HG03378 (cell line): ENCODE measurements around the gene OSBP2.
"Not testable (repeated sequence)": the region's sequence is repeated elsewhere in the genome, so short reads cannot be mapped to it uniquely, and the experiment has no call there.

ENCODE experiments used
- ATAC-seq: cut with Tn5 transposase; IDR thresholded peaks from one replicate; pipeline ENCODE4 v1.9.1; 2021; ENCODE audit warnings: mild to moderate bottlenecking, moderate library complexity; ENCODE audit not compliant: unreplicated experiment

Gene OSBP2

GRCh38 chr22:30694640-30695350 is at the start of gene OSBP2:
Gene OSBP2, plus strand, starts transcription at chr22:30694874. Its CDS starts 36 bp downstream, at chr22:30694910.
- ATAC-seq = no peak

- no peak for ATAC-seq
Measured at GRCh38 chr22:30646518-30647160, 48.0 kb upstream of the OSBP2 start.

GRCh38 chr22:30647536-30647935 is 47.1 kb upstream of the OSBP2 start:
- no peak for ATAC-seq

GRCh38 chr22:30648825-30649224 is 45.8 kb upstream of the OSBP2 start:
- ATAC-seq = no peak

- ATAC-seq = peak; percentile 81
Measured at GRCh38 chr22:30649430-30650007, 45.2 kb upstream of the OSBP2 start.

- no peak for ATAC-seq
Measured at GRCh38 chr22:30650508-30651116, 44.1 kb upstream of the OSBP2 start.

- ATAC-seq = no peak
Measured at GRCh38 chr22:30652852-30653251, 41.8 kb upstream of the OSBP2 start.

- ATAC-seq = no peak
Measured at GRCh38 chr22:30654361-30654760, 40.3 kb upstream of the OSBP2 start.

- ATAC-seq = no peak
Measured at GRCh38 chr22:30655532-30655931, 39.1 kb upstream of the OSBP2 start.

GRCh38 chr22:30662040-30662439 is 32.6 kb upstream of the OSBP2 start:
- ATAC-seq = no peak

- ATAC-seq = no peak
Measured at GRCh38 chr22:30664798-30665197, 29.9 kb upstream of the OSBP2 start.

GRCh38 chr22:30665266-30665665 is 29.4 kb upstream of the OSBP2 start:
- no peak for ATAC-seq

- ATAC-seq = no peak
Measured at GRCh38 chr22:30665786-30666185, 28.9 kb upstream of the OSBP2 start.

- no peak for ATAC-seq
Measured at GRCh38 chr22:30667107-30667493, 27.6 kb upstream of the OSBP2 start.

- peak; percentile 83 for ATAC-seq
Measured at GRCh38 chr22:30667494-30668385, 26.9 kb upstream of the OSBP2 start, which contains the start of gene DUSP18. Gene DUSP18, minus strand, starts transcription at chr22:30667875. Its CDS starts 3,872 bp downstream, at chr22:30664003.

- no peak for ATAC-seq
Measured at GRCh38 chr22:30668386-30668710, 26.3 kb upstream of the OSBP2 start.

- no peak for ATAC-seq
Measured at GRCh38 chr22:30671071-30671470, 23.6 kb upstream of the OSBP2 start.

GRCh38 chr22:30673136-30673535 is 21.5 kb upstream of the OSBP2 start:
- no peak for ATAC-seq

- ATAC-seq = no peak
Measured at GRCh38 chr22:30674482-30674881, 20.2 kb upstream of the OSBP2 start.

- no peak for ATAC-seq
Measured at GRCh38 chr22:30675436-30675835, 19.2 kb upstream of the OSBP2 start.

GRCh38 chr22:30676565-30676964 is 18.1 kb upstream of the OSBP2 start:
- ATAC-seq = not testable (repeated sequence)
